ENCODE data around the gene EPGN.
A peak's percentile ranks its signal among the peaks of the same experiment; 100 is the strongest.
"Not testable (repeated sequence)": the region's sequence is repeated elsewhere in the genome, so short reads cannot be mapped to it uniquely, and the experiment has no call there.

EPGN gene

GRCh38 chr4:74331252-74331651, 23.0 kb downstream of the EPGN start:
- H3K27me3 ChIP-seq: no peaks in the 10 kb centered on the region
- H3K4me2 ChIP-seq: no peak overlapping the region
- H3K27ac ChIP-seq: no peak overlapping the region
- H3K9me3 ChIP-seq: peaks cover 12% of the 10 kb centered on the region
- no peaks in the 10 kb centered on the region for H4K20me1 ChIP-seq
- H3K9ac ChIP-seq: no peak overlapping the region
- H3K4me1 ChIP-seq: peaks cover 9% of the 10 kb centered on the region
- H3K36me3 ChIP-seq: no peaks in the 10 kb centered on the region
- H3K4me3 ChIP-seq: no peak overlapping the region
- no peak for TF ChIP-seq Cebpa-rat (IDR thresholded peaks at IDR 0.05)

- Histone ChIP-seq H3K36me3 (no peaks in the 10 kb centered on the region), H3K9ac (no peak overlapping the region), H3K4me2 (no peak overlapping the region), H3K27ac (no peak overlapping the region), H3K4me1 (peaks cover 9% of the 10 kb centered on the region), H3K9me3 (peaks cover 12% of the 10 kb centered on the region), H4K20me1 (no peaks in the 10 kb centered on the region), H3K4me3 (no peak overlapping the region), H3K27me3 (no peaks in the 10 kb centered on the region)
- no peak for TF ChIP-seq Cebpa-rat (IDR thresholded peaks at IDR 0.05)
These were observed 23.7 kb downstream of the EPGN start for GRCh38 chr4:74331944-74332343.

- TF ChIP-seq Cebpa-rat (IDR thresholded peaks at IDR 0.05): no peak
- no peak overlapping the region for H3K27ac ChIP-seq
- H3K36me3 ChIP-seq: no peaks in the 10 kb centered on the region
- H4K20me1 ChIP-seq: no peaks in the 10 kb centered on the region
- no peak overlapping the region for H3K4me2 ChIP-seq
- peaks cover 9% of the 10 kb centered on the region for H3K4me1 ChIP-seq
- peaks cover 12% of the 10 kb centered on the region for H3K9me3 ChIP-seq
- no peak overlapping the region for H3K9ac ChIP-seq
- H3K27me3 ChIP-seq: no peaks in the 10 kb centered on the region
- no peak overlapping the region for H3K4me3 ChIP-seq
These were observed 26.4 kb downstream of the EPGN start for GRCh38 chr4:74334636-74335035.

GRCh38 chr4:74335341-74336021, 27.2 kb downstream of the EPGN start:
- Histone ChIP-seq H4K20me1 (no peaks in the 10 kb centered on the region), H3K9ac (no peak overlapping the region), H3K27me3 (no peaks in the 10 kb centered on the region), H3K9me3 (peaks cover 13% of the 10 kb centered on the region), H3K4me3 (no peak overlapping the region), H3K4me1 (peaks cover 9% of the 10 kb centered on the region), H3K4me2 (peak overlapping the region; percentile 10; the same call in 1 of the 2 replicates), H3K36me3 (no peaks in the 10 kb centered on the region), H3K27ac (no peak overlapping the region)
- TF ChIP-seq Cebpa-rat (IDR thresholded peaks at IDR 0.05): no peak

DNA sequence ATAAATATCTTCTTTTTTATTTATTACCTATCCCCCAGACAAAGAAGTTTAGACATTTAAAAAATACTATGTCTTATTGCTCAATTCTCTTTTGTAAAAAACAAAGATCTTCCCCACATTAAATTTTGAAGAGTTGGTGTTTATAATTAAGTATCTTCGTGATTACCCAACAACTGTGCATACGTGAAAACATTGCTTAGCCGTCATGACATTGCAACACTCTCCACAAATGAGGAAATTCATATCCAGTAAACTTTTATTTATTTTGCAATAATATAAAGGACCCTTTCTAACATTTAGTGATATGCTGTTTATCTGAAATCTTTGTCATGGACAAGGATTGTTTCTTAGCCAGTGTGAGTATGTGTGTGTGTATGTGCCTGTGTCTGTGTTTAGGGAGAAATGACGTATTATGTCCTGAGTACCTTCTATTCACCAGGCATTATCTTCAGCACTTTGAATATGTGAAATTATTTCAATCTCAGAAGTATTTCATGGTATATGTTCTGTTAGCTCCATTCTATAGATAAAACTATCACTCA, 30.6 kb downstream of the EPGN start:
- Histone ChIP-seq H3K27ac (no peak overlapping the region), H3K9ac (no peak overlapping the region), H3K4me3 (no peak overlapping the region), H3K36me3 (no peaks in the 10 kb centered on the region), H4K20me1 (no peaks in the 10 kb centered on the region), H3K27me3 (no peaks in the 10 kb centered on the region), H3K9me3 (peaks cover 24% of the 10 kb centered on the region), H3K4me1 (peaks cover 9% of the 10 kb centered on the region), H3K4me2 (no peak overlapping the region)
- no peak for TF ChIP-seq Cebpa-rat (IDR thresholded peaks at IDR 0.05)

- no peak overlapping the region for H3K9ac ChIP-seq
- H3K4me2 ChIP-seq: no peak overlapping the region
- no peaks in the 10 kb centered on the region for H3K27me3 ChIP-seq
- H3K4me1 ChIP-seq: peaks cover 9% of the 10 kb centered on the region
- no peak overlapping the region for H3K27ac ChIP-seq
- H4K20me1 ChIP-seq: no peaks in the 10 kb centered on the region
- no peaks in the 10 kb centered on the region for H3K36me3 ChIP-seq
- no peak for TF ChIP-seq Cebpa-rat (IDR thresholded peaks at IDR 0.05)
- no peak overlapping the region for H3K4me3 ChIP-seq
- H3K9me3 ChIP-seq: peaks cover 24% of the 10 kb centered on the region
These were observed 31.2 kb downstream of the EPGN start for GRCh38 chr4:74339501-74339900.

DNA sequence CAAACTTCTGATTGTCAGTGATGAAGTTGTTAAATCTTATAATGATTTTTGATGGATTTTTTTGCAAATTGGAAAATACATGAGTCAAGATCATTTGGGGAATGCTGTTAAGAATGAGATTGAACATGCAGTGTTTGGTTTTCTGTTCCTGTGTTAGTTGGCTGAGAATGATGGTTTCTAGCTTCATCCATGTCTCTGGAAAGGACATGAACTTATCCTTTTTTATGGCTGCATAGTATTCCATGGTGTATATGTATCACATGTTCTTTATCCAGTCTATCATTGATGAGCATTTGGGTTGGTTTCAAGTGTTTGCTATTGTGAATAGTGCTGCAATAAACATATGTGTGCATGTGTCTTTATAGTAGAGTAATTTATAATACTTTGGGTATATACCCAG, 32.2 kb downstream of the EPGN start:
- not testable (repeated sequence) for H3K27ac ChIP-seq, H3K36me3 ChIP-seq, H3K4me1 ChIP-seq, H3K4me3 ChIP-seq, H3K4me2 ChIP-seq, H4K20me1 ChIP-seq, H3K27me3 ChIP-seq, H3K9ac ChIP-seq
- H3K9me3 ChIP-seq: peaks cover 28% of the 10 kb centered on the region

GRCh38 chr4:74344031-74344430, 35.8 kb downstream of the EPGN start:
- H3K4me1 ChIP-seq: no peaks in the 10 kb centered on the region
- no peak overlapping the region for H3K4me3 ChIP-seq
- H3K36me3 ChIP-seq: no peaks in the 10 kb centered on the region
- no peak overlapping the region for H3K4me2 ChIP-seq
- H3K27ac ChIP-seq: no peak overlapping the region
- H3K9ac ChIP-seq: no peak overlapping the region
- H4K20me1 ChIP-seq: no peaks in the 10 kb centered on the region
- peaks cover 28% of the 10 kb centered on the region for H3K9me3 ChIP-seq
- no peak for TF ChIP-seq Cebpa-rat (IDR thresholded peaks at IDR 0.05)
- H3K27me3 ChIP-seq: no peaks in the 10 kb centered on the region

DNA sequence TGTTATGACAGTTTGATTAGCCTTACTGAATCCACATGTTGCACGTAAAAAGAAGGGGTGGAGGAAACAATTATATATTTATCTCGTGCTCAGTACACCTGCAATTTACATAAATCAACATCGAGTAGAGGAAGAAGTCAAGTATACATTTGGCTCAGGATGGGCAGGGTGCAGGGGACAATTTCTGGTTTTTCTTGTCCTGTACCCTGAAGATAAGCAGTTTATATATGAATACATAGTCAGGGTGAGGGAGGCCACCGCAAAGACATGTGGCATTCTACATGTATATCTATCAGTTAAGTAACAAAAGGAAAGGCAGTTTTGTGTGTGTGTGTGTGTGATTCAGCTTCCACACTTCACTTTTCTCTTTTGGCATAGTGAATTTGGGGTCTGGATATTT, 45.6 kb downstream of the EPGN start:
- Histone ChIP-seq H3K36me3 (no peaks in the 10 kb centered on the region), H3K4me1 (no peaks in the 10 kb centered on the region), H3K27ac (no peak overlapping the region), H3K9me3 (no peaks in the 10 kb centered on the region), H3K4me3 (no peak overlapping the region), H3K9ac (no peak overlapping the region), H4K20me1 (no peaks in the 10 kb centered on the region), H3K27me3 (no peaks in the 10 kb centered on the region), H3K4me2 (no peak overlapping the region)
- no peak for TF ChIP-seq Cebpa-rat (IDR thresholded peaks at IDR 0.05)

GRCh38 chr4:74357965-74358364, 49.7 kb downstream of the EPGN start:
- Histone ChIP-seq H4K20me1 (no peaks in the 10 kb centered on the region), H3K9me3 (no peaks in the 10 kb centered on the region), H3K27me3 (no peaks in the 10 kb centered on the region), H3K27ac (no peak overlapping the region), H3K4me1 (no peaks in the 10 kb centered on the region), H3K4me3 (no peak overlapping the region), H3K36me3 (no peaks in the 10 kb centered on the region), H3K4me2 (no peak overlapping the region), H3K9ac (no peak overlapping the region)
- TF ChIP-seq Cebpa-rat (IDR thresholded peaks at IDR 0.05): no peak

GRCh38 chr4:74361671-74362070, 53.4 kb downstream of the EPGN start:
- H3K27ac ChIP-seq: no peak overlapping the region
- no peaks in the 10 kb centered on the region for H3K36me3 ChIP-seq
- no peaks in the 10 kb centered on the region for H3K9me3 ChIP-seq
- no peaks in the 10 kb centered on the region for H4K20me1 ChIP-seq
- no peak overlapping the region for H3K9ac ChIP-seq
- H3K27me3 ChIP-seq: no peaks in the 10 kb centered on the region
- H3K4me2 ChIP-seq: no peak overlapping the region
- no peaks in the 10 kb centered on the region for H3K4me1 ChIP-seq
- no peak for TF ChIP-seq Cebpa-rat (IDR thresholded peaks at IDR 0.05)
- no peak overlapping the region for H3K4me3 ChIP-seq

All from BLaER1 (cell line).